ENCODE data around the gene EDC4. TPM values are rescaled to one million over a fixed set of nuclear protein-coding genes. Genes with fewer than 3 reads are reported as not detected.
A peak's percentile ranks its signal among the peaks of the same experiment; 100 is the strongest.

EDC4 gene
- total RNA-seq, 1 experiment from 2014 or later = 48.8 TPM

GRCh38 chr16:67845291-67846062 is 27.4 kb upstream of the EDC4 start:
- H3K4me2 ChIP-seq = peak overlapping the region; percentile 93
- DNase-seq = peak in 1 of 2 experiments; percentile 10
- ChIA-PET POLR2A (ENCODE audit: unreplicated experiment) (interaction anchor here (0.6 to 0.7 kb wide), 6 partner anchors 12 to 359 kb away, joined by 3 to 8 read pairs (median 4); partner anchors contain the start of gene PSMB10), CTCF (interaction anchor here (0.6 kb wide), 2 partner anchors 30 to 244 kb away, joined by 3 to 5 read pairs; no protein-coding TSS in a partner anchor)
- peak overlapping the region; percentile 70 for H3K27ac ChIP-seq
- H3K27me3 ChIP-seq (ENCODE audit: insufficient read depth, low read depth) = no peaks in the 10 kb centered on the region
- H3K4me1 ChIP-seq (replicated peaks; ENCODE audit: insufficient read depth) = peaks cover 47% of the 10 kb centered on the region
- intact Hi-C loops (cut with micrococcal nuclease; ENCODE audit: unreplicated experiment) = loop anchor here (2.0 to 5.0 kb wide), 2 partner anchors 15 to 38 kb away; partner anchors contain the start of genes RANBP10 and TSNAXIP1
- H3K9me2 ChIP-seq (ENCODE audit: insufficient read depth) = no peaks in the 10 kb centered on the region
- peaks cover 69% of the 10 kb centered on the region for H3K79me2 ChIP-seq (ENCODE audit: low read depth)
- H3F3A ChIP-seq (ENCODE audit: insufficient read depth, low read depth) = peaks cover 23% of the 10 kb centered on the region; the same call in 1 of the 2 replicates
- H3K9me3 ChIP-seq (ENCODE audit: insufficient read depth, low read depth) = no peaks in the 10 kb centered on the region
- TSS peak; percentile 66 for BruUV-seq (replicated peaks)
- peaks cover 27% of the 10 kb centered on the region for H4K20me1 ChIP-seq (ENCODE audit: insufficient read depth)
- TF ChIP-seq EZH2 (IDR thresholded peaks at IDR 0.05; ENCODE audit: low read depth) (no peak), CTCF (conservative IDR thresholded peaks at IDR 0.05) (no peak)
- no peaks in the 10 kb centered on the region; the same call in 1 of the 2 replicates for H3K36me3 ChIP-seq (ENCODE audit: low read depth)
- H2AFZ ChIP-seq = peak overlapping the region; percentile 79
- H3K4me3 ChIP-seq = peak overlapping the region; percentile 100

- intact Hi-C loops (cut with micrococcal nuclease; ENCODE audit: unreplicated experiment) = loop anchor here (2.0 to 5.0 kb wide), 2 partner anchors 15 to 39 kb away; partner anchors contain the start of genes RANBP10 and TSNAXIP1
- ChIA-PET POLR2A (ENCODE audit: unreplicated experiment) (interaction anchor here (0.6 to 0.7 kb wide), 3 partner anchors 26 to 359 kb away, joined by 3 to 7 read pairs (median 4); partner anchors contain the start of gene PSMB10), CTCF (no interaction called here)
- TF ChIP-seq CTCF (conservative IDR thresholded peaks at IDR 0.05) (no peak), EZH2 (IDR thresholded peaks at IDR 0.05; ENCODE audit: low read depth) (no peak)
- Histone ChIP-seq H3K27me3 (ENCODE audit: insufficient read depth, low read depth) (no peaks in the 10 kb centered on the region), H3K9me2 (ENCODE audit: insufficient read depth) (no peaks in the 10 kb centered on the region), H3K4me1 (replicated peaks; ENCODE audit: insufficient read depth) (peaks cover 47% of the 10 kb centered on the region), H3K4me2 (peak overlapping the region; percentile 93), H3K27ac (peak overlapping the region; percentile 70), H3K4me3 (peak overlapping the region; percentile 100), H3K9me3 (ENCODE audit: insufficient read depth, low read depth) (no peaks in the 10 kb centered on the region), H3K36me3 (ENCODE audit: low read depth) (no peaks in the 10 kb centered on the region; the same call in 1 of the 2 replicates), H4K20me1 (ENCODE audit: insufficient read depth) (peaks cover 32% of the 10 kb centered on the region), H2AFZ (peak overlapping the region; percentile 79), H3F3A (ENCODE audit: insufficient read depth, low read depth) (peaks cover 23% of the 10 kb centered on the region; the same call in 1 of the 2 replicates), H3K79me2 (ENCODE audit: low read depth) (peaks cover 75% of the 10 kb centered on the region)
- BruUV-seq (replicated peaks) = no TSS peak
- no peak for DNase-seq
Observed at GRCh38 chr16:67846063-67846319, 26.9 kb upstream of the EDC4 start.

GRCh38 chr16:67846320-67847063 is 26.4 kb upstream of the EDC4 start, which contains the start of gene NUTF2:
TSS of gene NUTF2 (plus strand) at chr16:67846933. CDS start at chr16:67865131, 18,198 bp downstream.
- no peaks in the 10 kb centered on the region for H3K9me3 ChIP-seq (ENCODE audit: insufficient read depth, low read depth)
- H3K9me2 ChIP-seq (ENCODE audit: insufficient read depth) = no peaks in the 10 kb centered on the region
- H3K79me2 ChIP-seq (ENCODE audit: low read depth) = peaks cover 80% of the 10 kb centered on the region
- peak within 1 kb of the TSS; percentile 79 for H2AFZ ChIP-seq
- CTCF ChIA-PET = no interaction called here
- intact Hi-C loops (cut with micrococcal nuclease; ENCODE audit: unreplicated experiment) = loop anchor here (2.0 to 5.0 kb wide), 2 partner anchors 14 to 39 kb away; partner anchors contain the start of genes RANBP10 and TSNAXIP1
- H3K4me2 ChIP-seq = peak within 1 kb of the TSS; percentile 93
- BruUV-seq (replicated peaks) = no TSS peak
- H3K36me3 ChIP-seq (ENCODE audit: low read depth) = no peaks in the 10 kb centered on the region; the same call in 1 of the 2 replicates
- H3F3A ChIP-seq (ENCODE audit: insufficient read depth, low read depth) = peaks cover 23% of the 10 kb centered on the region; the same call in 1 of the 2 replicates
- H3K4me3 ChIP-seq = peak within 1 kb of the TSS; percentile 100
- peaks cover 38% of the 10 kb centered on the region for H4K20me1 ChIP-seq (ENCODE audit: insufficient read depth)
- peak; percentile 83 to 96 for DNase-seq
- H3K4me1 ChIP-seq (replicated peaks; ENCODE audit: insufficient read depth) = peaks cover 45% of the 10 kb centered on the region
- POLR2A ChIA-PET (ENCODE audit: unreplicated experiment) = interaction anchor here (0.6 to 0.7 kb wide), 3 partner anchors 25 to 358 kb away, joined by 3 to 7 read pairs (median 4); partner anchors contain the start of gene PSMB10
- no peaks in the 10 kb centered on the region for H3K27me3 ChIP-seq (ENCODE audit: insufficient read depth, low read depth)
- H3K27ac ChIP-seq = peak within 1 kb of the TSS; percentile 70
- TF ChIP-seq EZH2 (IDR thresholded peaks at IDR 0.05; ENCODE audit: low read depth) = no peak
- TF ChIP-seq CTCF (conservative IDR thresholded peaks at IDR 0.05) = no peak
